Measurements from ENCODE around the gene CCR5.

CCR5 gene

DNA sequence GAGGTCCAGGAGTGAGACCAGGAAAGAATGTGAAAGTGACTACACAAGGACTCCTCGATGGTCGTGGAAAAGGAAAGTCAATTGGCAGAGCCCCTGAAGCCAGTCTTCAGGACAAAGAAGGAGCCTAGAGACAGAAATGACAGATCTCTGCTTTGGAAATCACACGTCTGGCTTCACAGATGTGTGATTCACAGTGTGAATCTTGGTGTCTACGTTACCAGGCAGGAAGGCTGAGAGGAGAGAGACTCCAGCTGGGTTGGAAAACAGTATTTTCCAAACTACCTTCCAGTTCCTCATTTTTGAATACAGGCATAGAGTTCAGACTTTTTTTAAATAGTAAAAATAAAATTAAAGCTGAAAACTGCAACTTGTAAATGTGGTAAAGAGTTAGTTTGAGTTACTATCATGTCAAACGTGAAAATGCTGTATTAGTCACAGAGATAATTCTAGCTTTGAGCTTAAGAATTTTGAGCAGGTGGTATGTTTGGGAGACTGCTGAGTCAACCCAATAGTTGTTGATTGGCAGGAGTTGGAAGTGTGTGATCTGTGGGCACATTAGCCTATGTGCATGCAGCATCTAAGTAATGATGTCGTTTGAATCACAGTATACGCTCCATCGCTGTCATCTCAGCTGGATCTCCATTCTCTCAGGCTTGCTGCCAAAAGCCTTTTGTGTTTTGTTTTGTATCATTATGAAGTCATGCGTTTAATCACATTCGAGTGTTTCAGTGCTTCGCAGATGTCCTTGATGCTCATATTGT lies 10.8 kb upstream of the CCR5 start:
- no peak for DNase-seq

DNA sequence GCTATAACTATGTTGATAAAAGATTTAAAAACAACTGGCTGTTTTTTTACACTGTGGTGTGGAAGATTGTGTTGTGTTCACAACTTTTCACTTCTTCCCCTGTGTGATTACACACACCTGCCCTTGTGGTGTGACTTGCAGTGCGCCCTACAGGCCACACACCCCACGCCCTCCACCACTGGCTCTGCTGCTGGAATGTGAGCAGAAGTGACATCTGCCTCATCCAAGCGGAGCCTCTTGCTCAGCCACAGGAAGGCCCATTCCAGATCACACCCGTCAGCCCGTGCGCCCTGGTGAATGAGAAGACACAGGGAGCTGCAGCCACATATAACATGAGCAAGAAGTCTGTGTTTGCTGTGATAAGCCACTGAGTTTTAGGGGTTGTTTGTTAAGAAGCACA lies 9.8 kb upstream of the CCR5 start:
- DNase-seq, result no peak

- DNase-seq, result no peak
These were observed 9.1 kb upstream of the CCR5 start for GRCh38 chr3:46361408-46362283.

DNA sequence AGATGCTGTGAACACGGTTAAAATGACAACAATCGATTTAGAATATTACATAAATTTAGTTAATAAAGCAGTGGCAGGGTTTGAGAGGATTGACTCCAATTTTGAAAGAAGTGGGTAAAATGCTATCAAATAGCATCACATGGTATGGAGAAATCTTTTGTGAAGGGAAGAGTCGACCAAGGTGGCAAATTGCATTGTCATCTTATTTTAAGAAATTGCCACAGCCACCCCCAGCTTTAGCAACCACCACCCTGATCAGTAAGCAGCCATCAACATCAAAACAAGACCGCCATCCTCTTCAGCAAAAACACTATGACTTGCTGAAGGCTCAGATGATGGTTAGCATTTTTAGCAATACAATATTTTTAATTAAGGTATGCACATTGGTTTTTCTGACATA lies 5.7 kb upstream of the CCR5 start:
- DNase-seq, result no peak

- DNase-seq, result no peak
These were observed 4.8 kb upstream of the CCR5 start for GRCh38 chr3:46365737-46366524.

- DNase-seq, result no peak
These were observed 2.9 kb upstream of the CCR5 start for GRCh38 chr3:46367811-46368210.

DNA sequence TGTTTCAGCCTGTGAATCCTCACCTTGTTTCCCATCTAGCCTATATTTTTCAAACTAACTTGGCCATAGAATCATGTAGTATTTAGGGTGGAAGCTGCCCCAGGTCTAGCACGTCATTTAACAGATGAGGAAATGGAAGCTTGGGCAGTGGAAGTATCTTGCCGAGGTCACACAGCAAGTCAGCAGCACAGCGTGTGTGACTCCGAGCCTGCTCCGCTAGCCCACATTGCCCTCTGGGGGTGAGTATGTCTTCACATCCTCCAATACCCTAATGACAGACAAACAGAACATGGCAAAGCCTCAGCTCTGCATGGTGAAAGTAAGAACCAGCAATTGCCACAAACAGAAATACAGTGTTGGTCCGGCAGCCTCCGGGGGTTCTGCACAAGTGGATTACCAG lies 2.2 kb upstream of the CCR5 start:
- DNase-seq, result no peak

GRCh38 chr3:46369151-46369550 lies 1.6 kb upstream of the CCR5 start:
- no peak for DNase-seq

DNA sequence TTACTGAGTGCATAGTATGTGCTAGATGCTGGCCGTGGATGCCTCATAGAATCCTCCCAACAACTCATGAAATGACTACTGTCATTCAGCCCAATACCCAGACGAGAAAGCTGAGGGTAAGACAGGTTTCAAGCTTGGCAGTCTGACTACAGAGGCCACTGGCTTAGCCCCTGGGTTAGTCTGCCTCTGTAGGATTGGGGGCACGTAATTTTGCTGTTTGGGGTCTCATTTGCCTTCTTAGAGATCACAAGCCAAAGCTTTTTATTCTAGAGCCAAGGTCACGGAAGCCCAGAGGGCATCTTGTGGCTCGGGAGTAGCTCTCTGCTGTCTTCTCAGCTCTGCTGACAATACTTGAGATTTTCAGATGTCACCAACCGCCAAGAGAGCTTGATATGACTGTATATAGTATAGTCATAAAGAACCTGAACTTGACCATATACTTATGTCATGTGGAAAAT lies 1.0 kb upstream of the CCR5 start:
- DNase-seq, result no peak

- DNase-seq, result no peak
These were observed 984 bp downstream of the CCR5 start for GRCh38 chr3:46371519-46372340.

DNA sequence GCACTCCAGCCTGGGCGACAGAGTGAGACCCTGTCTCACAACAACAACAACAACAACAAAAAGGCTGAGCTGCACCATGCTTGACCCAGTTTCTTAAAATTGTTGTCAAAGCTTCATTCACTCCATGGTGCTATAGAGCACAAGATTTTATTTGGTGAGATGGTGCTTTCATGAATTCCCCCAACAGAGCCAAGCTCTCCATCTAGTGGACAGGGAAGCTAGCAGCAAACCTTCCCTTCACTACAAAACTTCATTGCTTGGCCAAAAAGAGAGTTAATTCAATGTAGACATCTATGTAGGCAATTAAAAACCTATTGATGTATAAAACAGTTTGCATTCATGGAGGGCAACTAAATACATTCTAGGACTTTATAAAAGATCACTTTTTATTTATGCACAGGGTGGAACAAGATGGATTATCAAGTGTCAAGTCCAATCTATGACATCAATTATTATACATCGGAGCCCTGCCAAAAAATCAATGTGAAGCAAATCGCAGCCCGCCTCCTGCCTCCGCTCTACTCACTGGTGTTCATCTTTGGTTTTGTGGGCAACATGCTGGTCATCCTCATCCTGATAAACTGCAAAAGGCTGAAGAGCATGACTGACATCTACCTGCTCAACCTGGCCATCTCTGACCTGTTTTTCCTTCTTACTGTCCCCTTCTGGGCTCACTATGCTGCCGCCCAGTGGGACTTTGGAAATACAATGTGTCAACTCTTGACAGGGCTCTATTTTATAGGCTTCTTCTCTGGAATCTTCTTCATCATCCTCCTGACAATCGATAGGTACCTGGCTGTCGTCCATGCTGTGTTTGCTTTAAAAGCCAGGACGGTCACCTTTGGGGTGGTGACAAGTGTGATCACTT lies 2.0 kb downstream of the CCR5 start:
- DNase-seq, result no peak

DNA sequence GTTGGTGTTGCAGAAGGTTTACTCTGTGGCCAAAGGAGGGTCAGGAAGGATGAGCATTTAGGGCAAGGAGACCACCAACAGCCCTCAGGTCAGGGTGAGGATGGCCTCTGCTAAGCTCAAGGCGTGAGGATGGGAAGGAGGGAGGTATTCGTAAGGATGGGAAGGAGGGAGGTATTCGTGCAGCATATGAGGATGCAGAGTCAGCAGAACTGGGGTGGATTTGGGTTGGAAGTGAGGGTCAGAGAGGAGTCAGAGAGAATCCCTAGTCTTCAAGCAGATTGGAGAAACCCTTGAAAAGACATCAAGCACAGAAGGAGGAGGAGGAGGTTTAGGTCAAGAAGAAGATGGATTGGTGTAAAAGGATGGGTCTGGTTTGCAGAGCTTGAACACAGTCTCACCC lies 4.0 kb downstream of the CCR5 start:
- no peak for DNase-seq

DNA sequence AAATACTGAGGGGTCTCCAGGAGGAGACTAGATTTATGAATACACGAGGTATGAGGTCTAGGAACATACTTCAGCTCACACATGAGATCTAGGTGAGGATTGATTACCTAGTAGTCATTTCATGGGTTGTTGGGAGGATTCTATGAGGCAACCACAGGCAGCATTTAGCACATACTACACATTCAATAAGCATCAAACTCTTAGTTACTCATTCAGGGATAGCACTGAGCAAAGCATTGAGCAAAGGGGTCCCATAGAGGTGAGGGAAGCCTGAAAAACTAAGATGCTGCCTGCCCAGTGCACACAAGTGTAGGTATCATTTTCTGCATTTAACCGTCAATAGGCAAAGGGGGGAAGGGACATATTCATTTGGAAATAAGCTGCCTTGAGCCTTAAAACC lies 4.5 kb downstream of the CCR5 start:
- DNase-seq, result no peak

GRCh38 chr3:46375814-46376213 lies 5.1 kb downstream of the CCR5 start:
- no peak for DNase-seq

DNA sequence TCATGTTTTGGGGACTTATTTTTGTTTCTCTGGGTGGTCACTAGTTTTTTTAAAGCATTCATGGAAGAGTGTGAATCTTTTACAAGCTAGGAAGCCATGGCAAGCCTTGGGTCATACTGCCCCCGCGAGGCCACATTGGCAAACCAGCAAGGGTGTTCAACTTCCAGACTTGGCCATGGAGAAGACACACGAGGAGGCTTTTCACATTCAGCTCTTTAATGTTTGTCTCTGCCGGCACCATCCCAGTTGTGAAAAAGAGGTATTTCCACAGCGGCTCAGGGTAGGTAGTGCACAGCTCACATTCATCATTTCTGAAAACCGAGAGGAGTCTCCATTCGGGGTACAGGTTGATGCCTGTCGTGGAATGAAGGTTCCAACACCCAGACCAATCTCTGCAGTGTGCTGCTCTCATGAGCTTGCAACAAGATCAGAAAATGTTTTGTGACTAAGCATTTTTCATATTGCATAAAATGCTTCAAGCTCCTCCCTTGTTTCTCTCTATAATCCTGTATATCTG lies 7.7 kb downstream of the CCR5 start:
- peak; percentile 67 for DNase-seq

DNA sequence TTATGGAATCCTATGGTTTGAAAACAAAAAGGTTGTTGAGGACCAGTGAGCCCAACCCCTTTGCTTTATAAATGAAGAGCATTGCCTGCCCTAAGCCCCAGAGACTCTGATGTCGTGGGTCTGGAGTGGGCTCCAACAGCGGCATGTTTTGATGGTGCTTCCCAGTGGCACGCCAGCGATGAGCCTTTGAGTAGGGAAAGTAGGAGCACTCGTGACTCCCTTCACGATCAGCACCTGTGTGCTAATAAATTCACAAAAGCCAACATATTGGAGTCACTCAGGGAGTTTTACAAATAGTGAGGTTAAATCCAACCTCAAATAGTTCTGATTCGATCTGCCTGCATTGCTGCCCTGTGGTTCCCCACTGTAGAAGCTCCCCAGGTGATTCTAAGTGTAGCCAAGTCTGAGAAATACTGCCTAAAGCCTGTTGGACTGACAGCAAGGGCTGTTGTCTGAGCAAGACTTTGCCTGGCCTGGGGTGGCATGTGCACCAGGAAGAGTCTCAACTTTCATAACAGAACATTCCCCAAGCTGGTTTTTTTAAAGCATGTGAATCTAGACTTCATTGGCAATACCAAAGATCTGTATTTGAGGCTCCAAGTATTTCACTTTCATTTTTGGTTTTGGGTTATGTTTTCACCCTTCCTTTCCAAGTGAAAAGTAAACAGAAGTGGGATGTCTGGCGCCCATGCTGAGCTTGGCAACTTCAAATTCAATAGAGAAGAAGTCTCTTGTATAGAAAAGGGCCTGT lies 9.9 kb downstream of the CCR5 start:
- no peak for DNase-seq

GRCh38 chr3:46381625-46382024 lies 10.9 kb downstream of the CCR5 start:
- no peak for DNase-seq

DNA sequence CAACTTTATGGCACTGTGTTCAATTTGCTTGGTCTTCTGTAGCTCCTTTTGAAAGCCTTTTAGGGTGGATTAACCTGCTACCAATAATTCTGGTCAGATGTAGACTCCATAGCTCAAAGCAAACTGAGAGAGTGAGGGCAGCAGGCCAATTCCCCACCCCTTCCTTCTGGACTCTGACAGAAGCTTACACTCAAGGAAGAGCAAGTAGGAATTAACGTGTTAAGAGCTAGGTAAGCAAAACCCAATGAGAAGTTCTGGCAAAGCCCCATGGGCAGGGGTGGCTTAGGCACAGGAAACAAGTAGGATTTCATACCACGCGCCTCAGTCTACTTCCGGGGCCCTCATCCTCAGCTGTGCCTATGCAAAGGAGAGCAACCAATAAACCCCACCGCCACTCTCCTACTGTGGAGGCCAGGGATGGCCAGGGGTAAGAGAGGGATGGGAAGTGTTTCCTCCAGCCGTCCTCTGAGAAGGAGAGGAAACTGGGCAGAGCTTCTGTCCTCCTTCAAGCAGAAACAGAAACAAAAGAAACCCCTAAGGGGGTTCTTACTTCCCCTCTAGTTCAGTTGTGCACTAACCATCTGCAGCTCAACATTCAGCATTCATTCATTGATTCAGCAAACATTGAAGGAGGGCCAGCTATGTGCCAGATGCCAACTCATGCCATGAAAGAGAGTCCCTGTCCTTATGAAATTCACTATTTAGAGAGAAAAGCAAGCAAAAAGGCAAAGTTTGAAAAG lies 12.6 kb downstream of the CCR5 start:
- no peak for DNase-seq

- DNase-seq, result no peak
These were observed 13.2 kb downstream of the CCR5 start for GRCh38 chr3:46383951-46384330.

- DNase-seq, result peak; percentile 32
These were observed 15.5 kb downstream of the CCR5 start for GRCh38 chr3:46386205-46386604.

Data from 8988T (cell line).